C4-2B (cell line): ENCODE measurements around the gene SIVA1.
A peak's percentile ranks its signal among the peaks of the same experiment; 100 is the strongest.

Source experiments
- H3K27ac ChIP-seq: fragments of 450-650 bp; 2 replicates; pipeline ENCODE4 v1.5.1; 2017
- CTCF ChIP-seq: fragments of 450-650 bp; conservative IDR thresholded peaks from 2 replicates; pipeline ENCODE4 v1.5.1; 2017; ENCODE audit warnings: mild to moderate bottlenecking
- ZFX ChIP-seq: fragments of 450-650 bp; IDR thresholded peaks from 2 replicates; pipeline ENCODE4 v1.6.1; 2017

The SIVA1 gene

GRCh38 chr14:104715416-104715815, 37.5 kb upstream of the SIVA1 start:
- peak overlapping the region; percentile 53 for H3K27ac ChIP-seq

DNA sequence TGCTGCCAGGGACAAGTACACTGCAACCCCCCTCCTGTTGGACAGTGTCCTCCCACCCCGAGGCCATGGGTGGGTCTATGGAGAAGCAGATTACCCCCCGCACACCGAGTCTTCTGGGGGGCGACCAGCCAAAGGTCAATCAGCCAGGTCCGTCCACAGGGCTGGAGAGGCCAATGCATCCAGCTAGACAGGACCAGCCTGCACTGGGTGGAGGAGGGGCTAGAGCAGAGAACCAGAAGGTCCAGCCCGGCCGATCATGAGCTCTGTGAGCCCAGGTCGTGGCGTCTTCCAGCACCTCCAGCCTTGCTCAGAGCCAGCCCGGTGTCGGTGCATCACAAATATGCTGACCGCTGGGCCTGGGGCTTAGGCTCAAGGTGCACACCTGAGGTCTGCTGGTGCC, 37.1 kb upstream of the SIVA1 start:
- no peak for TF ChIP-seq ZFX
- TF ChIP-seq CTCF = no peak

More at GRCh38 chr14:104715416-104715815, 37.5 kb upstream of the SIVA1 start:
- TF ChIP-seq ZFX (no peak), CTCF (no peak)

GRCh38 chr14:104717137-104717536, 35.8 kb upstream of the SIVA1 start:
- H3K27ac ChIP-seq = no peak overlapping the region
- TF ChIP-seq CTCF = no peak
- TF ChIP-seq ZFX = no peak

More for the DNA sequence above, 37.1 kb upstream of the SIVA1 start:
- H3K27ac ChIP-seq = peak overlapping the region; percentile 53

DNA sequence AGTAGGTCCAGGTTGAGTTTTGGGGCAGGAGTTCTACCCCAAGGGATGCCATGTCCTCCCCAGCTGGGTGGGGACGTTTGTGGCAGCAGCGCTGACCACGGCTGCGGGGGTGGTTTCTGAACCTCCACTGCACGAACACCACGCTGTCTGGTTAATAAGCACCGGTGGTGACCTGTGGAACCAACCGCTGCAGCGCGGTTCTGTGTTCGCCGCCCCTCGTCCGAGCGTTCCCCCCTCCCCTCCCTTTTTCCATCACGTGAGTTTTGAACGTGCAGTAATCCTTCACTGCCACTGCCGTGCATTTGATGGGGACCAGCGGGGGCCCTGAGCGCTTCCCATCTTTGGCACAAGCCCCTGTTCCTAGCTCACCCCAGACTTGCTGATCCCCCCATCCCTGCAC, 35.3 kb upstream of the SIVA1 start:
- TF ChIP-seq ZFX = no peak
- TF ChIP-seq CTCF = no peak
- H3K27ac ChIP-seq = no peak overlapping the region

GRCh38 chr14:104718147-104718546, 34.8 kb upstream of the SIVA1 start:
- no peak overlapping the region for H3K27ac ChIP-seq

DNA sequence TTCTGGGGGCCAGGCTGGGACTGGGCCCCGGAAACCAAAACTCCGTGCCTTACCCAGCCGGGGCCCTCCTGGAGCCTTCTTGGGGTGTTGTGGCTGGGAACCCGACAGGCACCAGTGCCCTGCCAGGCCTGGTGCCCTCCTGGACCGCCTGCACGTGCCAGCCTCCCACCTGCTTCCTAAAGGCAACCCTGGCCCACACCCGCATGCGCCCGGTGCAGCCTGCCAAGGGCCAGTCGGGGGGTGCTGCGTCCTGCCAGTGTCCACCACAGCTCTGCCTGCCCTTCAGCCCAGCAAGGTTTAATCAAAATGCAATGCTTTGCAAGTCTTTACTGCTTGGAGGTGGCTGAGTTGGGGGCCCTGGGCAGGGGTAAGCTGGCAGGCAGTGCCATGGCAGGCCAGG, 34.1 kb upstream of the SIVA1 start:
- no peak for TF ChIP-seq CTCF
- no peak overlapping the region for H3K27ac ChIP-seq

More at GRCh38 chr14:104718147-104718546, 34.8 kb upstream of the SIVA1 start:
- TF ChIP-seq ZFX = no peak
- no peak for TF ChIP-seq CTCF

- TF ChIP-seq ZFX (no peak), CTCF (no peak)
- H3K27ac ChIP-seq = no peak overlapping the region
These were observed 33.6 kb upstream of the SIVA1 start for GRCh38 chr14:104719343-104719742.
